Activated CD8-positive, alpha-beta memory T cell treated with anti-CD3 and anti-CD28 coated beads for 24 hours (primary cell): ENCODE results near the gene ZFTA.
"Not testable (repeated sequence)": the region's sequence is repeated elsewhere in the genome, so short reads cannot be mapped to it uniquely, and the experiment has no call there.

ENCODE experiments used
- DNase-seq: peaks from one replicate; pipeline ENCODE4 v3.0.0-alpha.2; 2020

ZFTA gene

GRCh38 chr11:63771741-63772318, 3.3 kb upstream of the ZFTA start:
- not testable (repeated sequence) for DNase-seq

- DNase-seq, result no peak
Measured at GRCh38 chr11:63770763-63771162, 2.2 kb upstream of the ZFTA start.

DNA sequence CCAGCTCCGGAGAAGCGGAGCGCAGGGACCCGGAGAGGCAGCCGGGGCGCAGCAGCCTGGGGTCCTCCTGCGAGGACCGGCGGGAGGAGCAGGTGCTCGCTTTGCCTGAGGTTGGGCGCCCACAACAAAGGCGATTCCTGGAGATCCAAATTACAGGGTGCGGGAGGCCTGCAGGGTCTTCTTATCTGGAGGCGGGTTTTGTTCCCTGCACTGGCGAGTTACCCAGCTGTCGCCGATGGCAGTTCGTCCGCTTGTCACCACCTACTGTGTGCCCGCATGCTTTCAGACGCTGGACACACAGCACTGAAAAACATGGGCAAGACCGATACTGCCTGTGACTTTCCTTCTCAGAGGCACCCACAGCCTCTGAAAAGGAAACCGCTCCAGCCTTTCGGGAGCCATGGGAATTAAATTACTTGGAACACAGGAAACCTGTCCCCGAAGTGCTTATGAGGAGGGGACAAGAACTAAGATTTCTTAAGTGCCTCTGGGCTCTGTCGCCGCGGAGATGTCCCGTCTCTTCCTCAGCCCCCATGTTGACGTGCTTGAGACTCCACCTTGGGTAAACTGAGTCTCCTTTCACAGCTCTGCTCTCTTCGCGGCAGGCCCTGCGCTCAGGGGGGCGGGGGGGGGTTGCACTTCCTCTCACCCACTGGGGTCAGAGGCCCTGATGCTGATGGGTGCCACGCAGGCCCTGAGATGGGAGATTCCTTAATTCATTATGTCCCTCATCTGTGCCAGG, 1.3 kb upstream of the ZFTA start:
- DNase-seq, result no peak

- peak; percentile 79 for DNase-seq
Measured at GRCh38 chr11:63769042-63769713, 603 bp upstream of the ZFTA start.

GRCh38 chr11:63767565-63768236, 874 bp downstream of the ZFTA start:
- peak; percentile 73 for DNase-seq

DNA sequence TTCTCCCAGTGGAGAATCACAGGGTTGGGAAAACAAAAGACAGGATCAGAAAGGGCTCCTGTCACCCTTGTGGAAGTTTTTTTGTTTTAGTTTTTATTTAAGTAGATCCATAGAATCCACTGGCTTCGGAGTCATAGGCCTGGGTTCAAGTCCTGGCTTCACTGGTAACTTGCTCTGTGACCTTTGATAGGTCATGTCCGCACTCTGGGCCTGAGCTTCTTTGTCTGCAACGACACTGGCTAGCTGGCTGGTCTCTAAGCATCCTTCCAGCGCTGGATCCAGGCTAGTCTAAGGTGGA, 1.4 kb downstream of the ZFTA start:
- DNase-seq, result no peak

GRCh38 chr11:63766531-63767235, 1.9 kb downstream of the ZFTA start:
- DNase-seq, result no peak

DNA sequence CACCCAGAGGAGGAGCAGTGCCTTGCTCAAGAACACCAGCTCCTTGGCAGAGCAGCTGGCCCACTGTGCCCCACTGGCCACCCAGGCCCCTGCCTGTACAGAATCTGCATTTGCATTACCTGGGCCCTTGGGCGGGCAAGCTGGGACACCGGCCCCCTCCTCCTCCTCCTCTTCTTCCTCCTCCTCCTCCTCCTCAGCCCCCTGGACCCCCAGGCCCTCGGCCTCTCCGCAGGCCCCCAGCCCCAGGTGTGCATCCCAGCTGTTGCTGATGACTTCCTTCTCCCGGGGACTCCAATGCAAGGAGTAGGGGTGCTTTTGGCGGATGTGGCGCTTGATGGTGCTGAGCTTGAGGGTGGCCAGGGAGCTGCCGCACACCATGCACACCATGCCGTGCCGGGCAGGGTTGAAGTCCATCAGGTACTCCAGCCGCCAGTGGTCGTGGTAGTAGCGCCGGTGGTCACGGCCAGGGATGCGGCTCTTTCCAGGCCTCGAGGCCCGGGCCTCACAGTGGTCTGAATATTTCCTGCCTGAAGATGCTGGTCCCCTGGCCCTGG, 2.8 kb downstream of the ZFTA start:
- no peak for DNase-seq

DNA sequence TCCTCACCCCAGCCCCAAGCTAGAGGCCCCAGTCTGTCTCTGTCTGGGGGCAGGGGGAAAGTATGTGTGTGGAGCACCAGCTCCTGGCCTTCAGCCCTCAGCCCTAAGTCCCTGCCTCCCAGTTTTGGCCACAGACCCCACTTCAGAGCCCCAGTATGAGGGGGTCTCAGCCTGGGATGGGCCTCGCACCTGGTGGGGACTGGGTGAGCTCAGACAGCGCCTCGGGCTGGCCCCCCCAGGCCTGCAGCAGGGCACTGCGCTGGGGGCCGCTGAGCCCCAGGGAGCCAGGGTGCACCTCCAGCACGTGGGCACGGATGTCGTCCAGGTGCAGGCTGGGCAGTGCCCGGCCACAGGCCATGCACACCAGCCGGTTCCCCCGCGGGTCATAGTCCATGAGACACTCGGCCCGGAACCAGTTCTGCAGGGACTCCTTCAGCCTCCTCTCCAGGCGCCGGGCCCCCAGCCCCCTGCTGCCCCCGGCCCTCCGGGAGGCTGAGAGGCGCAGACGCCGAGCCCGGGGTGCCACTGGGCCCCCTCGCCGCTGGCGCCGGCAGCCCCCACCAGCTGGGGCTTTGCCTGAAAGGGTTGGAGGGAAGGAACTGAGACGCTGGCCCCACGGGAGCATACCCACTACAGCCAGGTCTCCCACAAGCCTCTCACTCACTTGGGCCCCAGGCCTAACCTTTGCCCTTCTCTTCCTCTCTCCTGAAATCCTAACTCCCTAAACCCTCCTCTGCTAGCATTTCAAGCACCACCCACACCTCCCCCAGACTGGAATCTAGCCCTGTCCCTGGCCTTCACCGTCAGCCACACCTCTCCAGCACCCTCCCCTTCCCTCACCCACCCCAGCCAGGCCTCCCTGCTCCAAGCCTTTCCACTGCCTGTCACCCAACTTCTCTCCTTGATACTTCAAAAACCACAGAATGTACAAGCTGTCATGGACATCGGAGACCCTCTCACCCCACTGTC, 3.6 kb downstream of the ZFTA start:
- no peak for DNase-seq

DNA sequence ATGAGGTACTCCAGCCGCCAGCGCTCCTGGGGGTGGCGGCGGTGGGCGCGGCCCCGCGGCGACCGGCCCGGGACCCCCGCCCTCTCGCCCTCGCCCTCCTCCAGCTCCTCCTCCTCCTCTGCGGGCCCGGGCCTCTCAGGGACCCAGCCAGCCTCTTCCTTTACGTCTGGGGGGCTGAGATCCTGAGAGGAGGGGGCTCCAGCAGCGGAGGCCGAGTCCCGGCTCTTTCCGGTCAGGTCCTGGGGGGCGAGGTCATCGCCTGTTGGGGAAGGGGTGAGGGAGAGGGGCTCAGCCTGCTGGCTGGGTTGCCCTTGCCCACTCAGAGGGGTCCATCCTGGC, 4.3 kb downstream of the ZFTA start:
- DNase-seq, result no peak

GRCh38 chr11:63763496-63764339, 4.9 kb downstream of the ZFTA start:
- DNase-seq, result no peak

DNA sequence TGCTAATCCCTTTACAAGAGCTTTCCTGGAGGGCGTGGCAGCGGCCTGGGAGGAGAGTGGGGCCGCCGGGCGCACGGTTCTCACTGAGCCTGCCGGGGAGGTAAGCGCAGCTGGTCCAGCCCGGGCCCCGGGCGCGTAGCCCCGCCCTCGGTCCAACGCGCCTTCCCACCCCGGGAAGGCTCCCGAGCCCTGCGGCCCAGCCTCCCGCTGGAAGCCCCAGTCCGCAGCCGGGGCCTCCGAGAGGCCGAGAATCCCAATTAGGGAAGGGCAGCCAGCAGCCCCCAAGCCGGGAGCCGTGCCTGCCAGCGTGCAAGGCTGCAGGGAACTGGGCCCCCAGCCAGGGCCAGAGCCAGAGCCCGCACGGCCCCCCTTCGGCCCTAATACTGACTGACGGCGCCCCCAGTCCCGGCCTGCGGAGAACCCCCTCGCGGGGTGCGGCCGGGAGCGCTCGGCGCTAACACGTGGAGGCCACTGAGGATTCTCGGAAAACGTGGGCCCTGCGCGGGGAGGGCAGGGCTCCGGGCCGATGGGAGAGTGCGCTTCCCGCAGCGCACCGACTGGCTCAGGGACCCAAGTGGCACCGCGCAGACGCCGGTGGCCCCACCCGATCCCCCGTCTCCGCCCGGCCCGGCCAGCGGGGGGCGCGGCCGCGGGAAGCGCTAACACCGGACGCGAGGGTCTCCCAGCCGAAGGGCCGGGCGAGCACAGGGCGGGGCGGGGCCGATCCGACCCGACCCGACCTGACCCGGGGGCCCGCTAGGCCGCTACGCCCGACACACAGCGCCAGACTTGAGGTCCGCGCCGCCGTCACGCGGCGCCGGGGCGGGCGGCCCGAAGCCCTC, 5.7 kb downstream of the ZFTA start:
- no peak for DNase-seq

GRCh38 chr11:63761931-63762653, 6.5 kb downstream of the ZFTA start:
- no peak for DNase-seq

- DNase-seq, result no peak
Measured at GRCh38 chr11:63761188-63761587, 7.4 kb downstream of the ZFTA start.

GRCh38 chr11:63760487-63761079, 8.0 kb downstream of the ZFTA start:
- DNase-seq, result no peak

DNA sequence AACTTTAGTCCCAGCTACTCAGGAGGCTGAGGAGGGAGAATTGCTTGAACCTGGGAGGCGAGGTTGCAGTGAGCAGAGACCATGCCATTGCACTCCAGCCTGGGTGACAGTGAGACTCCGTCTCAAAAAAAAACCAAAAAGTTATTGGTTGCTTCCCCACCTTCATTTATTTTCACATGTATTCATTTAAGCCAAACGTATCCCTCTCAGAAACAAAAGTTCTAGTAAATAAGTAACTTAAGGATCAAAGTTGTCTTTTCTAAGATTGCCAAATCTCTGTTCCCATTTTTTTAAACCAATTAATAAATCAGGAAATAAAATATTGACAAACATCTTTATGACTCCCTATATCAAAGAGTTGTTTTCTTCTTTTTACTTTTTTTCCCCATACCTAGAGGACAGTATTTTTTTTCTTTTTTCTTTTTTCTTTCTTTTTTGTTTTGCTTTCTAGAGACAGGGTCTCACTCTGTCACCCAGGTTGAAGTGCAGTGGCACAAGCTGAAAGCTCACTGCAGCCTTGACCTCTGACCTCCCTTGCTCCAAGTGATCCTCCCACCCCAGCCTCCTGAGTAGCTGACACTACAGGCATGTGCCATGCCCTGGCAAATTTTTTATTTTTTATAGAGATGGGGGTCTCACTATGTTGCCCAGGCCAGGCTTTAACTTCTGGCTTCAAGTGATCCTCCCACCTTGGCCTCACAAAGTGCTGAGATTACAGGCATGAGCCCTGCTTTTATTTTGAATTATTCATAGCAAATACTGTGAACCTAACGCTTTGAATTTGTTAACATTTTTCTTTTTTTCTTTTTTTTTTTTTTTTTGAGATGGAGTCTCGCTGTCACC, 11.4 kb downstream of the ZFTA start:
- DNase-seq, result no peak

GRCh38 chr11:63749624-63750023, 19.0 kb downstream of the ZFTA start:
- DNase-seq, result no peak

DNA sequence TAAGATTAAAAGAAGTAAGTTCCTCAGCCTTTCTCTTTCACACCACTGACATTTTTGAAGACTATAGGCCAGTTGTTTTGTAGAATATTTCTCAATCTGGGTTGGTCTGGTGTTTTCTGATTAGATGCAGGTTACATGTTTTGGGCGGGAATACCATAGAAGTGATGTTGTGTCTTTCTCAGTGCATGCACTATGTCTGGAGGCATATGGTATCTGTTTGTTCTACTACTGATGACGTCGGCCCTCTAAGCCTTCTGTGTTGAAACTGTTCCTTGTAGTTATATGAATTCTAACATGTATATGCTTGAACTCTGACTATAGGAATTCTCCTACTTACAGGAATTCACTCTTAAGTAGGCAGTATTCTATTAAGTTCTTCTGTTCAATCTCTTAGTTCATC, 21.6 kb downstream of the ZFTA start:
- DNase-seq, result no peak
